HG03066 (cell line): ENCODE data around the gene PKNOX2.

Experiments
- ATAC-seq: cut with Tn5 transposase; IDR thresholded peaks from one replicate; pipeline ENCODE4 v1.9.1; 2021; ENCODE audit warnings: low read depth; ENCODE audit not compliant: unreplicated experiment

PKNOX2 gene

DNA sequence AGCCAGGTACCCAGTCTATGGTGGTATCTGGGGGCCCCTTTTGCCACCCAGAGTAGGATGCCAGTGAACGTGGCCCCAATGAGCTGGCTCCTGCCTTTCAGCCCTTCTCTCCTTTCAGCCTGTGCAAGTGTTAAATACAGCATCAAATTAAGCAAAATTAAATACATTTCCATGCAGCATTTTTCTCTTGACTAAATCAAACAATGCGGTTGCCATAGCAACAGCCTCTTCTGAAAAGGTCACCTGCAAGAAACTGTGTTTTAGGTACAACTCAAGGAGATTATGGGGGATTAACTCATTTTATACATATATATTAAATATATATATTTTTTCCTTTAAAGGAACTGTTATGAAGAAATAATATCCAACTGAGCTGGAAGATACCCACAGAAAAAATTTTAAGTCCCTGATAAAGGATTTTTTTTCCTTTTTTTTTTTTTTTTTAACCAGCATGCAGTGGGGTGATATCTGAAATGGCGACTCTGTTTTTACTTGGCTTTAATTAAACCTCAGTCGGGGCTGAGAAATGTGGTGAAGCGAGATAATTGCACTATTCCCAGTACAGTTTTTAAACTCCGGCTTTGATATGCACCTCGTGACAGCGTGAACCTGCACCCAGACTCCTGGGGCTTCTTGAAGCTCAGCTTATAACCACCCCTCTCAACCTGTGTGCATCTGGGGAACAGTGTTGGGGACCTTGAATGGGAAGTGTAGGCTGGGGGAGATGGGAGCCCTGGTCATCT is 115.3 kb downstream of the PKNOX2 start:
- no peak for ATAC-seq

DNA sequence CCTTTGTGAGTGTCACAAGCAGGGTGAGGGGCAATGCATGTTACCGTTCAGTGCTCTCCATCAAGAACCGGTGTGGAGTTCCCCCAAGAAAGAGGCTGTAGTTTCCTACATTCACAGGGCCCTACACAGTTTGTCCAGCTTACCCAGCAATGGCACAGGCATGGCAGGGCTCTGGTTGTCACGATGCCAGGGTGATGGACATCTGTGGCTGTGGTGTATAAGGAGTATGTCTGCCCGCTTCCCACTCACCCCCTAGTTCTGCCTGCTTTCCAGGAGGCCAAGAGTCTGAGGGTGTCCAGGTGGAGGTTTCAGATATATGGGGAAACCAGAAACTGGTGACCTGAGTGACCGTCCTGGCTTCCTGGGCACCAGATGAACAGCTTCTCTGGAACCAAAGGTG is 116.1 kb downstream of the PKNOX2 start:
- no peak for ATAC-seq

DNA sequence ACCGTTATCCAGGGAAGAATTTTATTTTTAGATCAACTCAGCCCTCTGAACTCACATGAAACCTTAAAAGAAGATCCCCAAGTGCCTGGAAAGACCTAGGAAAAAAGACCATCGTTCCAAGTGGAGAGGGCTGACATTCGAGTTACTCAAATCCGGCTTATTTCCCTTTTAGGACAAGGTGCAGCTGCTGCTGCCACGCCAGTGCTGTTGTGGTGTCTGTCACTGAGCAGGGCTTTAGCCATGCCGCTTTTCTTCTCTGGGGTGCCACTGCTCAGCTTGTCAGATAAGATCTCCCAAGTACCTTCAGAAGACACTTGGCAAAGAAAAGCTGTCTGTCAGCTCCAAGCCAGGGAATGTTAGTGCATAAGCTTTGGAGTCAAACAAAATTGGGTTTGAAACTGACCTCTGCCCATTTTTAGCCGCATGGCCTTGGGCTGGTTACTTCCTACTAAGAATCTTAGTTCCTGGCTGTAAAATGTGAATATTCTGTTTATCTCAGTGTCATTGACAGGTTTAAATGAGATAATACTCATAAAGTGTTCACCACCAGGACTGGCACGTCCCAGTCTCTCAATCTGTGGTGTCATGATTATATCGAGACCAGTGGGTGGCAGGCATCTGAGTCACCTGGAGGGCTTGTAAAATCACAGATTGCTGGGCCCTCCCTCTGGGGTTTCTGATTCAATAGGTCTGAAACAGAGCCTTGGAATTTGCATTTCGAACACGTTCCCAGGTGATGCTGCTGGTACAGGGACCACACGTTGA is 117.5 kb downstream of the PKNOX2 start:
- ATAC-seq, result no peak

DNA sequence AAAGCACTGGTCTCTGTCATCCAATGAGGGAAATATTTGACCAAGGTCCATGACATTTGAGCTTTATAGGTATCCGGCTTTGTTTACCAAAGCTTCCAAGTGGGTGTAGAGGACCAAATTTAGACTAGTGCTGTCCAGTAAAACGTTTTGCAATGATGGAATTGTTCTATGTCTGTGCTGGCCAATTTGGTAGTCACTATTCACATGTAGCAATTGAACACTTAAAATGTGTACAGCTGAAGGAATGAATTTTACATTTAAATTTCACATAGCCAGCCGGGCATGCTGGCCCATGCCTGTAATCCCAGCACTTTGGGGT is 118.0 kb downstream of the PKNOX2 start:
- no peak for ATAC-seq

DNA sequence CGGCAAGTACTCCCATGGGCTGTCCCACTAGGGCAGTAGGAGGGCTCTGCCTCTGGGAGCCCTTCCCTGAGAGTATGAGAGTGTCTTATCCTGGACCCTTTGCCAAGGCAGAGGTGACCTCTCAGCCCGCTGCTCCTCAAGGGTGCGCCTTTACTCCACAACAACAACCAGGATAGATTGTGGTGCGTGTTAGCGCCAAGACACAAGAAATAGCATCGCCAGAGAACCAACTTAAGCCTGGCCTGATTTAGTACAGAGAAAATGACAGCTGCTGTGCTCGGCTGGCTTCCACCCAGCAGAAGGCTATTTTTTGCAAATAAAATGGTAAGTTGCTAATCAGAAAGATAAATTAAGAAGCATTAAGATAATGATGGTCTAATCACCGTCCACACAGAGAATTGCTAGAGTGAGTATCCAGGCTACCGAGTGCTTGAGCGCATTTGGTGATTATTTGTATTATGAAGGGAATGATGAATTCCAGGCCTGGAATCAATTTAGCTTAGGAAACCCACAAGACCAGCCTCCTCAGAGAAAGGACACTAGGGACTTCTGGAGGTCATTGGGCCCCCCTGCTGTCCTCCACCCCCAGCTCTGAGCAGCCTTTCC is 119.8 kb downstream of the PKNOX2 start:
- ATAC-seq, result no peak

DNA sequence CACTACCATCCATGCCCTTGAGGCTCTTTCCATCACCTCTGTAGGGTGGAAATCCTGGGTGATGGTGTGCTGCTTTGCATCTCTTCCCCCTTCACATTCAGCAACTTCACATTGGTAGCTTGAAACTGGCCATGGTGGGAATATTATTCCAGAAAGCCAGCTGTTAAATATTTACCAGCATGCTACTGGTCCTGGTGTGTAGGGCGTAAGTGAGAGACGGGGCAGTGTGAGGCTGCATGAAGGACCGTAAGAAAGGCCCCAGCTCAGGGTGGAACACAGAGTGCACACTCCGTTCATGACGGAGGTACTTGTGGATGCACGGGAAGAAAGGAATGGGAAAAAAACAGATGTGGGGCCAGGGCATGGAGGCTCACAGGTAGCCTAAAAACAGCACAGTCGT is 121.3 kb downstream of the PKNOX2 start:
- no peak for ATAC-seq

DNA sequence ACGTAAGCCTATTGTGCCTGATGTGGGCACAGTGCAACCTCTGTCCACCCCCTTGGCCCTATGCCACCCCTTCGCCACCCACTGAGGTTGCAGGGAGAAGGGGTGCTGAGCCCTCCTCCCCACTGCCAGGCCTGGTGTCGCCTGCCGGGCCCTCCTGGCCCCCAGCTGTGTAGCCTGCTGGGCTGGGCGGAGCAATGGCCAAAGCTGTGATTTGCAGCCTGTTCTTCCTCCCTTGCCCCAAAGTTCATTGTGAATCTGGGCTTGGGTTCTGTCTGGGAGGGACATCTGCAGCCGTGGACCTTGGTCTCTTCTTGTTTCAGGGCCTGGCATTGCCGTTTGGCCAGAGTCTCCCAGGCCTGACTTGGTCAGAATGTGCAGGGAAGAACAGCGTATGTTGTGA is 121.9 kb downstream of the PKNOX2 start:
- ATAC-seq, result no peak

DNA sequence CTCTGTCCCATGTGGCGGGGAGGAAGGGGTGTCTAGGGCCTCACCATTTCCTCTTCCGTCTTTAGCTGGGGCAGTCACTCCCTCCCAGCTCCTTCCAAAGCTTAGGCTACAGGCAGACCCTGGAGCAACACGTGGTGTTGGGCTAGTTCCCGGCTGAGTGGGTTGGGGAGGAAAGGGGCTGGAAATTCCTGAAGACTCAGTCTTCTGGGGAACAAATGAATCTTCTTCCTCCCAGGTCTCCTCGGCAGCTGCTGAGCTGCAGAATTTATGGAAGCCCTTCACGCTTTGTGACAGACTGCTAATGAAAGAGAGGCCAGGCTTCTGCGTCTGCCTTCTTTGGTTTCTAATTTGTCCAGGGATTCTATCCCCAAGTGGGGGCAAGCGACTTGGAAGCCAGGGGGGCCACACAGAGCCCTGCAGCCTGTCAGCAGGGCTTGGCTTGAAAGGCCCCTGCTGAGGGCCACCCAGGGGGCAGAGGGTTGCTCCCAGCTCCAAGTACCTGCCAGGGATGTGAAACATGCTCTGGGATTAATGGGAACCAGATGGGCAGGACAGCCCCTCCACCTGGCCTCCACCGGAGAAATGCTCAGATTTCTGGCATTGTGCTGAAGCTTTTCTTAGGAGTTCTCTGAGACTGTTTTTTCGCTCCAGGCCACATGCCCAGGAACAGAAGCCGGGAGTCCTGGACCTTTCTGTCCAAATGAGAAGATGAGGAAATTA is 123.1 kb downstream of the PKNOX2 start:
- ATAC-seq, result no peak

DNA sequence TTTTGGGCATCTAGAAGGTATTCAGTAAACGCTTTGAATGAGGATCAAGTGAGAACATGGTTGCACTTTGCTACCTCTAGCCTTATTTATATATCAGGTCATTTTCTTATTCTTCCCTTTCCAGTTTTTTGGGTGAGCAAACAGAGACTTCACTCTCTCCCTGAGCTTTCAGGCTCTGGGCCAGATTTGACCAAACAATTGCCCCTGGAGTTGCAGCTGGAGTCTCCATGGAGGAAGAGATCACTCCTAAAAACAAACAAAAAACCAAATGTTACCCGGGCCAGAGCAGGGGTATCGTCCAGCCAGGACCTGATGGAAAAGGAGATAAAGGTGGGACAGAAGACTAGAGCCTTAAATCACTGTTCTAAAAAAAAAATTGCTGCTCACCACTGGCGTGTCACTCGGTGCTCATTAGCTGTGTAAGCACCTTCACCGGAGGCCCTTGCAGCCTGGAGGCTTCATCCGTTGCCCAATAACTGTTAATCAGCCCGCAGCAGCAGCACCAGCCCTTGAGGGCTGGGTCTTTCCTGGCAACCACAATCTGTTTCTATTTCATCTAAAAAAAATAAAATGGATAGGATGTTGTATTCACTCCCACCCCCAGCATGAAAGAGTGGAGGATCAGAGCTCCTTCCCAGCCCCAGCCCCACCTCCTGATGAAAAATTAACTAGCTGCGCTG is 125.0 kb downstream of the PKNOX2 start:
- no peak for ATAC-seq

DNA sequence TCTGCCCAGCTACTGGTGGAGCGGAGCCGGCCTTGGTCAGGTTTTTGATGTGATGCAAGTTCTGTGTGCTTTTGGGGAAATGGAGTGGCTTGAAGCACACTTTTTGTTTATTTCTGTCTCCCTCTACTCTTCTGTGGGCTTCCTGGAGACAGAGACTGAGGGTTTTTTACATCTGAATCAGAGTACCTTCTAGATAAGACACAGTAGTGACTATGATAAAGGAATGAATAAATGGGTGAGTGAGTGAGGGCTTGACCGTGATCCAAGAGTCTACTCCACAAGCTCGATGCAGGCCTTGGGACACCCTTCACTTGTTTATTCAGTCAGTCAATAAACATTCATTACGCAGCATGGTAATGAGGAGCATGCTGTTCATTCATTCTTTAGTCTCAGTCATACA is 125.7 kb downstream of the PKNOX2 start:
- no peak for ATAC-seq

DNA sequence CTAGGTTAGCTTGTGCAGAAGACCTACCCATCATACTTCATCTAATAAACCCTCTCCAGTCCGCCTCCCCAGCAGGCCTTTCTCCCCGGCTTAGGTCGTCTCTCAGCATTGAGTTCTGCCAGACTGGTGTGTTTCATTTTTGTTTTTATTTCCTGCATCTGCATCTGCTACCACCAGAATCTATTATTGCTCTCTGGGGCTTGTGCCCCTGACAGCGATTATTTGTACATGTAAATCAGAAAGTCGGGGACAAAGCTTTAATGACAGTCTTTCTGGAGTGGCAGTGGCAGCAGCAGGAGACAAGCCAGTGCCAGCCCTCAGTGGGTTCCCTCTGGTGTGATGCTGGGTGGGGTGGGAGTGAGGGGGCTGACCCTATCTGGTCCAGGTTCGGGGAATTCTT is 127.5 kb downstream of the PKNOX2 start:
- ATAC-seq, result no peak

DNA sequence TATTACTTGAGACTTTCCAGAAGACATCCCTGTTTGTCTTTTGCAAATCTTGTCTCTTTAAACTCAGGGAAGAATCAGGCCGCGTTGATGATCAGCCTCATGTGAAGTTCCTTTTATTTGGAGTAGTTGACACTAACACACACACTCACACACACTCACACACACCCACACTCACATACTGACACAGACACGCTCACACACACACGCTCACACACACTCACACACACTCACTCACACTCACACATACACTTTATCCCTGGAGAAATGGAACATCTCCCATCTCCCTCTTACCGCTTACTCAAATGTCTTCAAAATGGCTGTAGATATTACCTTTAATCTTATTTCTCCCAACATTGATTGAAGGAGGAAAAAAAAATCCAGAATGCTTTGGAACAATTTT is 129.0 kb downstream of the PKNOX2 start:
- no peak for ATAC-seq

DNA sequence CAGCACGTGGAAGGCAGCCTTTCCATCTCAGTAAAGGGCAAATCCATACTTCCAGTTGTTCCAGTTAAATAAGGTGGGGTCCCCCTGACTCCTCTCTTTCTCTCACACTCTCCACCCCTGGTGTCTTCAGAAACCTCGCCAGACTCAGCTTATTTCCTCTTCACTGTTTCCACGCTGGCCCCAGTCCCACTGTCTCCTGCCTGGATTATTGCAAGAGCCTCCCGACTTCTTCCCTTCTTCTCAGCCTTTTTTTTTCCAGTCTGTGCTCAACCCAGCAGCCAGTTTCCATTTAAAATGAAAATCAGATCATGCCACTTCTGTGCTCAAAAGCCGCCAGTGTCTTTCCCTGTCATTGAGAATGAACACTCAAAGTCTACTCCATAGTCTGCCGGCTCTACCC is 131.4 kb downstream of the PKNOX2 start:
- ATAC-seq, result no peak

DNA sequence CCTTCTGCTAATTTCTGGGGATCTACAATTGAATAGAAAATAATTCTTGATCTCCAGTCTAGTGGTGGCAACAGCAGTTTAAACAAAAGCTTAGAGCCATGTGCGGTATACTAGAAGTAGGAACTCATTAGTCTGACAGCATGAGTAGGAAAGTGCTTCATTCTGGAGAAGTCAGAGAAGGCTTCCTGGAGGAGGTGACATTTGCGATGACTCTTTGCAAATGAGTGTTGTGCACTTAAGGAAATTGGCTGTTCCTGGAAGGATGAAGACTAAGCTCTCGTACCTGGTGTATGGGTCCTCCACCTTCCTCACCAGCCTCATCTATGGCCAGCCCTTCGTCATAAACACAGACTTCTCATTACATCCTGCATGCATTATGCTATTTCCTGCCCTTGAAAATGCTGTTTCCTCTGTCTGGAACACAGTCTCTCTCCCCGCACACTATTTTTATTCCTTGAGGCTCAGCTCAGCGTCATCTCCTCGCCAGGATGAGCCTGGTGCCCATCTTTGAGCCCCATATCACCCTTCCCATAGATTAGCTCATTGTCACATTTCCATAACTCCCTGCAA is 132.9 kb downstream of the PKNOX2 start:
- no peak for ATAC-seq

DNA sequence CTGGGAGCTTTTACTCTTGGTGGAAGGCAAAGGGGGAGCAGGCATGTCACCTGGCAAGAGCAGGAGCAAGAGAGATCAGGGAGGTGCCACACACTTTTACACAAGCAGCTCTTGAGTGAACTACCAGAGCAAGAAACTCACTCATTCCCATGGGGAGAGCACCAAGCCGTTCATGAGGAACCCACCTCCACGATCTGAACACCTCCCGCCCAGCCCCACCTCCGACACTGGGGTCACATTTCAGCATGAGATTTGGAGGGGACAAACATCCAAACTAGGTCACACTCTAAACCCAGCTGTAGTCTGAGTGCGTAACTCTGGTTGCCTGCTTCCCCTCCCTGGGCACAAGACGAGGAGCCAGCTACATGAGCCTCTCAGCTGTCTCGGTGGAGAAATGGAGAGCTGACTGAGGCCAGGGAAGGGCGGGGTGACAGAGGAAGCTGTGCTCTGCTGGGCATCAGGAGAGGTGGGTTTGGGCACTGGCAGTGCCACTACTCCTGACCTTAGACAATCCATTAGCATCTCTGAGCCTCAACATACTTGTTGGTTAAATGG is 134.6 kb downstream of the PKNOX2 start:
- ATAC-seq, result no peak

DNA sequence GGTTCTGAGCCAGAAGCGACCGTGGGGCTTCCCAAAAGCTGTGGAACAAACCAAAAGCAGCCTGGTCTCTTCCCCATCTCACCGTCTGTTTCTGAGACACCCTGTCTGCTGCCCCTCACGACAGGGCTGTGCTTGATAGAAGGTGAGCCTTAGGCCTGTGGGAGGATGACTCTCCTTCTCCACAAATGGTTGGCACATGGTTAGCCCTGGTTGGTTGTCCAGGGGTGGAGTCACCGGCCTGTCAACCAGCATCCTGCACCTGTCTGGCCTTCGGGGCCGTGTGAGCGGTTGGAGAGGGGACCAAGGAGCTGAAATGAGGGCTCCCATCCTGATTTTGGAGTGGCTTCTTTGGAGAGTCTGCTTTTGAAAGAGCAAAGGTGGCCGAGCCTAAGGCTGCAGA is 135.3 kb downstream of the PKNOX2 start:
- no peak for ATAC-seq

DNA sequence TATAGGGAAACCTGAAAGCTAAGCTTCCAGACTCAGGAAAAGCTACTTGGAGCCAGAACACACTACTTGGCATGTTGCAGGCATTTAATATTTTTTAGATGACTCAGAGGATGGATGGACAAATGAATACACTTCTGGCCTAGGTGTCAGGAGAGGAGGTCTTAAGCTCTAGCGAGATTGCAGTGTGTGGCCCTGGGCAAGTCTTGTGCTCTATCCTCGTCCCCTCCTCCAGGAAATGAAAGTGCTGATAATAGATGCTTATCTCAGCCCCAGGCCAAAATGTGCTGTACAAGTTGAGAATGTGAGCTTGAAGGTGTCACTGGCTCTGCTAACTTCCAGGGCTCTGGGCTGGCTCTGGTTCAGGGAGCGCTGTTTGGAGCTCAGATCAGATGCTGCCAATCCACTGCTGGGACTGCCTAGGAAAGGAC is 136.3 kb downstream of the PKNOX2 start:
- ATAC-seq, result no peak

DNA sequence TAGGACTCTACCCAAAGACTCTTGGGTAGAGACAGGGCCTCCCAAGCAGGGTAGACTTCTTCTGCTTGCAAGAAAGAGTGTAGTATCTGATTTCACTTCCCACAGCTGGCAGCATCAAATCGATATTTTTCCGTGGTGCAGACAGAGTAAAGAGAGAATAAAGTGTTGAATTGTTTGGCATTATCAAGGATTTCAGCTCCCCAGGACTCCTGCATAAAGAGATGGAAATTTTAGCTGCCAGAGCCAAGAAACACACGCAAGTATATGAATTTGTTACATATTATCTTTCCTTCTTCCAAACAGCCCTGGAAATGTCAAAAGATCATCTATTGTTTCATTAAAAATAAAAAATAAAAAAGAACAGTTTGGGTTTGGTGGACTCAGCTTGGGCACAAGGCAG is 136.8 kb downstream of the PKNOX2 start:
- ATAC-seq, result no peak

DNA sequence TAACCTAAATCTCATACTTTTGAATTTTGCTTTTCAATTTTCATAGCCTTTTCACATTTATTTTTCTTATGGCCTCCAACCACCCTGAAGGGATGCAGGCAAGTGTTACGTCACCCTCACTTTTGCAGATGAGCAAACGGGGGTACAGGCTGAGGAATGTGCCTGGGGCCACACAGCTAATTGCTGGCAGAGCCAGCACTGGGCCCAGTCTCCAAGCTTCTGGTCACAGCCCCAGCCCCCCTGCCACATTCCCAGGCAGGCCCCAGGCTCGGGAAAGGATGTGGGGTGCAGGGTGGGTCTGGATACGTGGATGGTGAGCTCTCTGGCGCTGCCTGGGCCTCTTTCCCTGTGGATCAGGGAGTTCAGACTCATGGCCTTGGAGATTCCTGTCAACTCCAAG is 138.6 kb downstream of the PKNOX2 start:
- no peak for ATAC-seq

DNA sequence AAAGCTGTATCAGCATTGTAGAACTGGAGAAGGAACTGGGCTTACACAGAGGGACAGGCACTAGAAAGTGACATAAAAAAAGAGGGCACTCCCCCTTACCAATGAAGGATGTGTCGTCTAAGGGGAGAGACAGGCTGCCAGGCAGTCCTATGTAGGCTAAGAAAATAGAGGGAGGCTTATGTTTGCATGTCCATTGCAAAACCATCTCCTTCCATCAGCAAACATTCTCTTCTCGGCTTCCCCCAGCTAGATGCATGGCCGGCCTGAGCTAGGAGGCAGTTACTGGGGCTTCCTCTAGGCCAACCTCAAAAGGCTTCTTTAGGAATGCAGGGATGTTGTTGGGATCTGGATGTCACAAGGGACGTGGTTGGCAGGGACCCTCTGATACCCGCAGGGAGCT is 139.1 kb downstream of the PKNOX2 start:
- no peak for ATAC-seq
